B cell (primary cell): ENCODE results near the gene KDM5A. TPM values are rescaled to one million over a fixed set of nuclear protein-coding genes. Genes with fewer than 3 reads are reported as not detected.

Experiments used
- ATAC-seq: fragments of 200-7000 bp; cut with Tn5 transposase; one replicate; pipeline ENCODE4 v1.10.0; 2021; ENCODE audit warnings: low read depth, mild to moderate bottlenecking, moderate number of reproducible peaks, moderate library complexity
- CTCF ChIA-PET: fragments of 350-600 bp; sonication (Branson Sonifier 250); formaldehyde crosslinking; loops from one replicate; lab custom pipeline; 2021; ENCODE audit warnings: antibody characterized with exemption, inconsistent platforms; lab: Charles Lee
- POLR2A ChIA-PET: fragments of 350-600 bp; sonication (Branson Sonifier 250); formaldehyde crosslinking; loops from one replicate; lab custom pipeline; 2021; ENCODE audit warnings: antibody characterized with exemption; lab: Charles Lee
- DNase-seq: peaks from one replicate; pipeline ENCODE4 v3.0.0; 2013
- H2AFZ ChIP-seq: 2 replicates; pipeline ENCODE4 v1.6.1; 2012; ENCODE audit warnings: mild to moderate bottlenecking, low read depth, low read length; ENCODE audit not compliant: insufficient read depth, poor library complexity, severe bottlenecking
- H3K27ac ChIP-seq, 2 donors: 1 replicate in 1 of 2; 2 replicates in 1 of 2; pipeline ENCODE4 v1.5.1; 2012 to 2013; ENCODE audit warnings: low read length in 2 of 2, mild to moderate bottlenecking in 2 of 2, moderate library complexity in 1 of 2
- H3K27me3 ChIP-seq, 4 experiments: fragments of 200-600 bp in 1 of 4; sonication (generic) in 1 of 4; replicated peaks in 1 of 4; 1 replicate in 2 of 4; 2 replicates in 2 of 4; pipeline versions ENCODE4 v1.6.1 to v1.7.0; 2013 to 2016; ENCODE audit warnings: low read length in 3 of 4, mild to moderate bottlenecking in 2 of 4, mixed read lengths in 1 of 4, moderate library complexity in 1 of 4; ENCODE audit not compliant: insufficient read depth in 4 of 4, control insufficient read depth in 3 of 4; ENCODE audit errors: control extremely low read depth in 1 of 4
- H3K36me3 ChIP-seq, 2 experiments: replicated peaks in 1 of 2; 1 replicate in 1 of 2; 2 replicates in 1 of 2; pipeline versions ENCODE4 v1.6.1 to v1.7.1; 2013; ENCODE audit warnings: low read length in 1 of 2; ENCODE audit not compliant: insufficient read depth in 2 of 2, control insufficient read depth in 1 of 2; ENCODE audit errors: control extremely low read depth in 1 of 2, extremely low read depth in 1 of 2
- H3K4me1 ChIP-seq, 2 donors: fragments of 200-600 bp in 1 of 2; sonication (generic) in 1 of 2; 1 replicate in 1 of 2; 2 replicates in 1 of 2; pipeline versions ENCODE4 v1.5.1 to v1.6.1; 2013 to 2017; ENCODE audit warnings: low read length in 2 of 2; ENCODE audit not compliant: control insufficient read depth in 2 of 2, insufficient read depth in 2 of 2
- H3K4me2 ChIP-seq: replicated peaks from 2 replicates; pipeline ENCODE3; 2012; ENCODE audit warnings: mild to moderate bottlenecking, low read depth, low read length; ENCODE audit not compliant: poor library complexity, severe bottlenecking
- H3K4me3 ChIP-seq, 5 experiments: fragments of 200-600 bp in 1 of 5; sonication (generic) in 1 of 5; 1 replicate in 3 of 5; 2 replicates in 2 of 5; pipeline versions ENCODE4 v1.5.1 to v1.7.0; 2011 to 2016; ENCODE audit warnings: low read length in 4 of 5, mild to moderate bottlenecking in 4 of 5, low read depth in 2 of 5, control low read depth in 1 of 5, moderate library complexity in 1 of 5; ENCODE audit not compliant: insufficient read depth in 1 of 5; ENCODE audit errors: control extremely low read depth in 1 of 5, extremely low read depth in 1 of 5
- H3K79me2 ChIP-seq: fragments of 200-600 bp; sonication (generic); one replicate; pipeline ENCODE4 v1.6.0; 2016; ENCODE audit warnings: low read length; ENCODE audit not compliant: control insufficient read depth, insufficient read depth
- H3K9ac ChIP-seq: fragments of 200-600 bp; sonication (generic); 2 replicates; pipeline ENCODE4 v1.6.1; 2017; ENCODE audit warnings: mild to moderate bottlenecking, low read length, moderate library complexity
- H3K9me3 ChIP-seq, 3 donors: one replicate each; pipeline versions ENCODE4 v1.6.1 to v1.7.1; 2013; ENCODE audit warnings: low read length in 2 of 3; ENCODE audit not compliant: control insufficient read depth in 2 of 3, insufficient read depth in 1 of 3; ENCODE audit errors: control extremely low read depth in 1 of 3
- H4K20me1 ChIP-seq: 2 replicates; pipeline ENCODE4 v1.6.0; 2012; ENCODE audit warnings: mild to moderate bottlenecking, low read length; ENCODE audit not compliant: insufficient read depth, control insufficient read depth, poor library complexity, severe bottlenecking
- H3K27ac Mint-ChIP-seq: one replicate; pipeline ENCODE4 v1.8.0; 2021; ENCODE audit warnings: mixed read lengths
- H3K27me3 Mint-ChIP-seq: one replicate; pipeline ENCODE4 v1.8.0; 2021; ENCODE audit warnings: mixed read lengths
- H3K4me1 Mint-ChIP-seq: one replicate; pipeline ENCODE4 v1.8.0; 2021; ENCODE audit warnings: mixed read lengths
- H3K4me3 Mint-ChIP-seq: one replicate; pipeline ENCODE4 v1.8.0; 2021; ENCODE audit warnings: mixed read lengths
- H3K9me3 Mint-ChIP-seq: one replicate; pipeline ENCODE4 v1.8.0; 2022; ENCODE audit warnings: mixed read lengths; ENCODE audit not compliant: insufficient read depth
- CTCF ChIP-seq: fragments of 200-600 bp; IDR thresholded peaks from one replicate; pipeline ENCODE4 v1.8.0; 2022; ENCODE audit warnings: antibody characterized with exemption, mild to moderate bottlenecking
- EZH2 ChIP-seq: IDR thresholded peaks from 2 replicates; pipeline ENCODE4 v1.6.1; 2012; ENCODE audit warnings: borderline replicate concordance, low read depth, mild to moderate bottlenecking, moderate library complexity, low read length; ENCODE audit not compliant: insufficient read depth, poor library complexity, severe bottlenecking
- WGBS: methylation state at CpG from one replicate; pipeline ENCODE4 v1.1.5; 2013; ENCODE audit warnings: missing lambda C conversion rate; ENCODE audit not compliant: insufficient coverage; 5-methylcytosine and 5-hydroxymethylcytosine counted together
- intact Hi-C: fragments of 100-400 bp; cut with micrococcal nuclease; formaldehyde crosslinking; loops from one replicate; pipeline ENCODE4 v1.10.0; 2022
- polyA plus RNA-seq: library from polyadenylated mRNA; depleted of rRNA; stranded (reverse); fragments of >200 nt; gene quantifications from 2 replicates; pipeline ENCODE4 v1.2.3, GENCODE V29; 2012
- total RNA-seq, 2 donors: library from RNA; stranded (reverse); fragments of 120-200 nt in 1 of 2; gene quantifications; 1 replicate in 1 of 2; 2 replicates in 1 of 2; pipeline versions ENCODE4 v1.2.3 to v1.2.4, GENCODE V29; 2013 to 2022

Gene KDM5A
- total and polyA plus RNA-seq, 2 donors (not counting 1 experiment from before 2014, with no cell fraction given) = 13.0 to 171 TPM

GRCh38 chr12:288687-289086 is 100.4 kb downstream of the KDM5A start:
- H3K9ac ChIP-seq = no peak overlapping the region
- TF ChIP-seq EZH2 (no peak), CTCF (no peak)
- H3K79me2 ChIP-seq = no peaks in the 10 kb centered on the region
- H3K4me3 ChIP-seq = no peak overlapping the region
- ATAC-seq (no peak), DNase-seq (no peak)
- no peak overlapping the region for H3K4me2 ChIP-seq
- H3K27me3 ChIP-seq = no peaks in the 10 kb centered on the region
- peaks cover 22% of the 10 kb centered on the region for H4K20me1 ChIP-seq
- peaks cover 15 to 72% of the 10 kb centered on the region in 2 experiments for H3K36me3 ChIP-seq
- no CpG with 5 or more reads among the region's 5 CpGs for WGBS
- Mint-ChIP-seq H3K4me3 (no peak overlapping the region), H3K27me3 (no peaks in the 10 kb centered on the region), H3K9me3 (no peaks in the 10 kb centered on the region), H3K4me1 (peaks cover 4% of the 10 kb centered on the region), H3K27ac (no peak overlapping the region)
- no peaks in the 10 kb centered on the region for H3K4me1 ChIP-seq
- H2AFZ ChIP-seq = no peak overlapping the region
- CTCF ChIA-PET = no interaction called here
- no peaks in the 10 kb centered on the region for H3K9me3 ChIP-seq
- POLR2A ChIA-PET = no interaction called here
- intact Hi-C loops = no loop called here
- H3K27ac ChIP-seq = no peak overlapping the region

- 100% methylated on average over 1 of the region's 5 CpGs for WGBS
- Histone ChIP-seq H3K9ac (no peak overlapping the region), H3K4me3 (no peak overlapping the region), H2AFZ (no peak overlapping the region), H3K4me2 (no peak overlapping the region), H4K20me1 (peaks cover 7% of the 10 kb centered on the region), H3K36me3 (peaks cover 11 to 59% of the 10 kb centered on the region in 2 experiments), H3K27me3 (no peaks in the 10 kb centered on the region), H3K79me2 (no peaks in the 10 kb centered on the region), H3K4me1 (no peaks in the 10 kb centered on the region), H3K27ac (no peak overlapping the region), H3K9me3 (no peaks in the 10 kb centered on the region)
- H3K9me3 Mint-ChIP-seq = no peaks in the 10 kb centered on the region
- no peak overlapping the region for H3K27ac Mint-ChIP-seq
- H3K4me3 Mint-ChIP-seq = no peak overlapping the region
- H3K27me3 Mint-ChIP-seq = no peaks in the 10 kb centered on the region
- intact Hi-C loops = no loop called here
- peaks cover 4% of the 10 kb centered on the region for H3K4me1 Mint-ChIP-seq
- ChIA-PET CTCF (no interaction called here), POLR2A (no interaction called here)
- DNase-seq = no peak
- no peak for ATAC-seq
- TF ChIP-seq CTCF (no peak), EZH2 (no peak)
These were observed 102.4 kb downstream of the KDM5A start for GRCh38 chr12:286531-287300.
